Astrocyte of the spinal cord (primary cell): Measurements from ENCODE around the gene MPDZ.

Experiments
- DNase-seq: peaks from one replicate; pipeline ENCODE4 v3.0.0; 2011; ENCODE audit warnings: low read depth, low spot score
- H3K4me3 ChIP-seq: 2 replicates; pipeline ENCODE4 v1.5.1; 2011; ENCODE audit warnings: low read depth, mild to moderate bottlenecking, low read length, moderate library complexity
- CTCF ChIP-seq: IDR thresholded peaks from 2 replicates; pipeline ENCODE4 v1.5.1; 2012; ENCODE audit warnings: low read depth, mild to moderate bottlenecking, low read length, inconsistent platforms
- in situ Hi-C: cut with HindIII; loops from 2 replicates; pipeline ENCODE4 v1.10.0; 2017; ENCODE audit warnings: low sequenced_read_pairs

Gene MPDZ

DNA sequence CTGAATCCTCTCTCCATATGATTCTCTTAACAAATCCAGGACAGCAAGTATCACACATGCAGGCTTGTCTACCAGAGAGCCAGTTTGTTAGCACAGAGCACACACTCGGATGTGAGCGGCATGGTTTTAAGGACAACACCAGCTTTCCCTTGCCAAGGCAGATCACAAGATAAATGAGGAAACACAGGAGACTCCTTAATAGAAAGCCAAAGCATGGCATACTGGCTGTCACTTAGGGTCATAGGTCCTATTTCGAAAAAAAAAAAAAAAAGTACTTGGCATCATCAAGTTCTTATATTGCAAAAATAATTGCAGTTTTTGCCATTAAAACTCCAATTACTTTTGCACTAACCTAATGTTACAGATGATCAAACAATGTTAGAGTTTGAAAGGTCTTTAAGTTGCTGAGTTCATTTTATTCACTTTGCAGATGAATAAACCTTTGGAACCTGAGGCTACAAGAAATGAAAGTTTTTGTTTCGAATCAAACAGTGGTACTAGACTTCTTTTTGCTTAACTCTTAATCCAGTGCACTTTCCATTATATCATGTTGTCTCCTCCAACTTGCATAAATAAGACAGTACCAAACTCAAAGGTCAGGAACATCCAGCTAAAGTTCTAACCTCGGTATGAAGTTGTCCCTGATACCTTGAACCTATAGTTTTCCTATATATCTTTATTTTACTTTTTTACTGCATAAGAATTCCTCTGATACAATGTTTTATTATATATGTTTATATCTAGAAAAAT, 138.5 kb downstream of the MPDZ start:
- H3K4me3 ChIP-seq = no peak overlapping the region
- TF ChIP-seq CTCF = no peak
- DNase-seq = peak; percentile 23
- in situ Hi-C loops = no loop called here

- no peak for TF ChIP-seq CTCF
- peak; percentile 91 for DNase-seq
- peak overlapping the region; percentile 22 for H3K4me3 ChIP-seq
- in situ Hi-C loops = no loop called here
Observed at GRCh38 chr9:13139641-13140171, 139.8 kb downstream of the MPDZ start.

- in situ Hi-C loops = no loop called here
- H3K4me3 ChIP-seq = no peak overlapping the region
- no peak for TF ChIP-seq CTCF
- no peak for DNase-seq
Observed at GRCh38 chr9:13137426-13137825, 142.1 kb downstream of the MPDZ start.

GRCh38 chr9:13131991-13132390, 147.5 kb downstream of the MPDZ start:
- no peak overlapping the region for H3K4me3 ChIP-seq
- no peak for TF ChIP-seq CTCF
- in situ Hi-C loops = no loop called here
- no peak for DNase-seq

GRCh38 chr9:13131416-13131815, 148.1 kb downstream of the MPDZ start:
- no peak overlapping the region for H3K4me3 ChIP-seq
- in situ Hi-C loops = no loop called here
- no peak for TF ChIP-seq CTCF
- DNase-seq = no peak

GRCh38 chr9:13128266-13128860, 151.1 kb downstream of the MPDZ start:
- in situ Hi-C loops = no loop called here
- no peak for TF ChIP-seq CTCF

More at GRCh38 chr9:13128266-13128860, 151.1 kb downstream of the MPDZ start:
- no peak overlapping the region for H3K4me3 ChIP-seq
- DNase-seq = no peak
